Testis (tissue), 2 donors: ENCODE results near the gene LRRC38.

Source experiments
- CTCF ChIP-seq, 3 experiments: fragments of 450-650 bp in 2 of 3; fragments of 200-600 bp in 1 of 3; sonication (generic) in 1 of 3; IDR thresholded peaks; one replicate each; pipeline ENCODE4 v1.5.1; 2016 to 2019; ENCODE audit warnings: antibody characterized with exemption in 3 of 3, mild to moderate bottlenecking in 2 of 3, moderate library complexity in 1 of 3
- POLR2A ChIP-seq: fragments of 450-650 bp; IDR thresholded peaks from one replicate; pipeline ENCODE4 v1.6.1; 2017; ENCODE audit warnings: antibody characterized with exemption, mild to moderate bottlenecking, moderate library complexity

DNA sequence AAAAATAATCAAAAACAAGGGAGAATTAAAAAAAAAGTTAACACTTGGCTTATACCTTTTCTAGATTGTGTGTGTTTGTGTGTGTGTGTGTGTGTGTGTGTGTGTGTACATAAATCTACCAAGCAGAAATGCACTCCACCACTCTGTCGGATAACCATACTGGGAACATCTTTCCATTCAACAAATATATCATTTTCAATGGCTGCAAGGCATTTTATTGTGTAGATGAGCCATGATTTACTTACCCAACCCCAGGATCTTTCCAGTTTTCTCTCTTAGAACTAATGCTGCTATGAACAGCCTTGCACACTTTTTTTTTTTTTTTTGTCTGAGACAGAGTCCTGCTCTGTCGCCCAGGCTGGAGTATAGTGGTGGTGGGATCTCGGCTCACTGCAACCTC, 25.8 kb downstream of the LRRC38 start:
- TF ChIP-seq CTCF (IDR thresholded peaks at IDR 0.05) (no peak), POLR2A (no peak)
